Activated T-cell treated with anti-CD3 and anti-CD28 coated beads for 24 hours (primary cell): ENCODE results near the gene PCGF3.
"Not testable (repeated sequence)": the region's sequence is repeated elsewhere in the genome, so short reads cannot be mapped to it uniquely, and the experiment has no call there.

Experiments used
- DNase-seq: peaks from one replicate; pipeline ENCODE4 v3.0.0-alpha.2; 2020; ENCODE audit warnings: low read depth

PCGF3 gene

GRCh38 chr4:764405-765169, 59.0 kb downstream of the PCGF3 start:
- DNase-seq = no peak

- DNase-seq = no peak
These were observed 60.5 kb downstream of the PCGF3 start for GRCh38 chr4:766152-766515.

- no peak for DNase-seq
These were observed 61.1 kb downstream of the PCGF3 start for GRCh38 chr4:766559-767283.

GRCh38 chr4:768076-768475, 62.4 kb downstream of the PCGF3 start:
- no peak for DNase-seq

- no peak for DNase-seq
These were observed 63.4 kb downstream of the PCGF3 start for GRCh38 chr4:768995-769394.

- no peak for DNase-seq
These were observed 63.9 kb downstream of the PCGF3 start for GRCh38 chr4:769511-769910.

- no peak for DNase-seq
These were observed 64.4 kb downstream of the PCGF3 start for GRCh38 chr4:770022-770421.

- no peak for DNase-seq
These were observed 65.8 kb downstream of the PCGF3 start for GRCh38 chr4:771464-771863.

GRCh38 chr4:772118-772517, 66.5 kb downstream of the PCGF3 start:
- no peak for DNase-seq

GRCh38 chr4:772776-773175, 67.1 kb downstream of the PCGF3 start:
- no peak for DNase-seq

GRCh38 chr4:773214-773613, 67.6 kb downstream of the PCGF3 start:
- DNase-seq = no peak

GRCh38 chr4:774419-775092, 68.9 kb downstream of the PCGF3 start:
- DNase-seq = not testable (repeated sequence)

- DNase-seq = not testable (repeated sequence)
These were observed 69.9 kb downstream of the PCGF3 start for GRCh38 chr4:775485-775884.

GRCh38 chr4:776743-777441, 71.3 kb downstream of the PCGF3 start:
- no peak for DNase-seq

GRCh38 chr4:777520-778262, 72.1 kb downstream of the PCGF3 start:
- no peak for DNase-seq

- no peak for DNase-seq
These were observed 73.9 kb downstream of the PCGF3 start for GRCh38 chr4:779555-779954.

GRCh38 chr4:780255-780654, 74.6 kb downstream of the PCGF3 start:
- not testable (repeated sequence) for DNase-seq

GRCh38 chr4:780716-781492, 75.3 kb downstream of the PCGF3 start:
- DNase-seq = no peak

- DNase-seq = peak; percentile 99
These were observed 76.0 kb downstream of the PCGF3 start for GRCh38 chr4:781493-782216.
